ENCODE measurements around the gene CNIH4. TPM values are rescaled to one million over a fixed set of nuclear protein-coding genes. Genes with fewer than 3 reads are reported as not detected.

The CNIH4 gene
- total and polyA plus RNA-seq, 10 of the 15 experiments (the other 5 are each of a cell fraction or from before 2014, with no cell fraction given): 23.2 to 173 (median 51.4) TPM

DNA sequence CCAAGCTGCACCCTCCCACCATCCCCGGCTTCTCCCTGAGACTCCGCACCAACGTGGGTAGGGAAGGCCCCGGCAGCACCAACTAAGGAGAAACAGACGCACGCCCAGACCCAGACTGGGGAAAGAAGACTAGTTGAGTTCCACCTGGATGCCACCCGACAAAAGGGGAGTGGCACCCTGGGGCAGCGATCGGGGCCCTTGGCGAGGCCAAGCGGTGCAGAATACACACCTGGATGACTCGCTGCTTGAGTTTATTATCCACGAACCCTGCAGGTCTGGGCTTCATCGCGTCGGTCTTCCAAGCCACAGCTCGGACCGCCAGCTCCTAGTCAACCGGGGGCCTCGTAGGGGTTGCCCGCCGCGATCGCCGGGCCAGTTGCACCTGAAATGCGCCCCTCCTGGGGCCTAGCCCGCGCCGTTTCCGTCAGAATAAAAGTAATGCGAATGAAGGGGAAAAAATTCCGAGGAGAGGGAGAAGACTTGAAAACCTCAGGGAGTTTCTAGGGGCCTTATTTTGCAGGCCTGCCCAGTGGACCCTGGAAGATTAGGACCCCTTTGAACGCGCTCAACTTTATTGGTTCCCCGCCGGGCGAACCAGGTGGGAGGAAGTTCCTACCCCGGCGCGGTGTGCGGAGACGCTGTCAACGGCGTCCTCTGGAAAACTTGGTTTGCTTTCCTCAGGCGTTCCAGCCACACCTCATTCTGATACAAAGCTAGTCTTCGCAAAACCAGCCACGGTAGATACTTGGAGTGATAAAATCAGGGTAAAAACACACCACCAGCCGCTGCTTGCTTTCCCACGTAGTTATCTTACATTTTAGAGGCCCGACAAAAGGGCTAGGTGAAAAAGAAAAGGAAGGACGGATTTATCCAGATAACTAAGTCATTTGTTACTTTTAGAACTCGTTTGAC, 26.6 kb upstream of the CNIH4 start, which contains the start of gene NVL (continued):
- TF ChIP-seq NR2C1 (IDR thresholded peaks at IDR 0.05) (no peak), MTA3 (IDR thresholded peaks at IDR 0.05; ENCODE audit: borderline replicate concordance, low read length) (no peak), CTCF (IDR thresholded peaks at IDR 0.05 in 2 of 3, conservative IDR thresholded peaks at IDR 0.05 in 1 of 3; ENCODE audit: control insufficient read depth in 2 of 3, extremely low read depth in 1 of 3, insufficient read depth in 1 of 3, low read depth in 3 of 3, low read length in 3 of 3) (no peak), RCOR1 (conservative IDR thresholded peaks at IDR 0.05; ENCODE audit: low read depth, low read length) (no peak), DPF2 (IDR thresholded peaks at IDR 0.05) (no peak), SMAD1 (IDR thresholded peaks at IDR 0.05; ENCODE audit: low read depth, partially characterized antibody) (no peak), NFYA (IDR thresholded peaks at IDR 0.05; ENCODE audit: borderline replicate concordance, low read depth, low read length) (no peak), ATF2 (IDR thresholded peaks at IDR 0.05; ENCODE audit: low read length) (no peak), RFX5 (IDR thresholded peaks at IDR 0.05; ENCODE audit: low read depth, low read length) (no peak), SIN3A (IDR thresholded peaks at IDR 0.05; ENCODE audit: low read depth, low read length) (peak; percentile 55; the same call in 1 of the 2 replicates), HDAC6 (IDR thresholded peaks at IDR 0.05; ENCODE audit: unreplicated experiment) (peak; percentile 65), KDM1A (IDR thresholded peaks at IDR 0.05; ENCODE audit: borderline replicate concordance) (no peak), SMC3 (IDR thresholded peaks at IDR 0.05; ENCODE audit: borderline replicate concordance, low read length) (no peak), ZBTB33 (IDR thresholded peaks at IDR 0.05) (peak; percentile 88), TCF12 (IDR thresholded peaks at IDR 0.05; ENCODE audit: low read depth, low read length) (0 out of 2 replicates have a peak, but pooled peaks have one; percentile 9), NRF1 (conservative IDR thresholded peaks at IDR 0.05; ENCODE audit: low read depth, low read length) (no peak), MLLT1 (IDR thresholded peaks at IDR 0.05) (peak; percentile 39; the same call in 1 of the 2 replicates), SMAD5 (IDR thresholded peaks at IDR 0.05; ENCODE audit: low read depth) (no peak; the same call in none of the 2 replicates), IKZF2 (IDR thresholded peaks at IDR 0.05) (peak; percentile 49 to 61; a peak in 1 of 4 replicates), HCFC1 (IDR thresholded peaks at IDR 0.05; ENCODE audit: low read length) (peak; percentile 76), KLF5 (IDR thresholded peaks at IDR 0.05; ENCODE audit: partially characterized antibody) (peak; percentile 92), SUPT20H (IDR thresholded peaks at IDR 0.05; ENCODE audit: borderline replicate concordance, control insufficient read depth, low read depth, low read length) (no peak), ETV6 (conservative IDR thresholded peaks at IDR 0.05 in 1 of 2, IDR thresholded peaks at IDR 0.05 in 1 of 2; ENCODE audit: borderline replicate concordance in 1 of 2, low read depth in 1 of 2) (0 out of 4 replicates have a peak, but pooled peaks of 1 of the 2 experiments have one; percentile 22)
